Epithelial cell of proximal tubule (primary cell): ENCODE measurements around the gene TESPA1. TPM values are rescaled to one million over a fixed set of nuclear protein-coding genes. Genes with fewer than 3 reads are reported as not detected.

Source experiments
- DNase-seq: peaks from one replicate; pipeline ENCODE4 v3.0.0-alpha.2; 2011; ENCODE audit warnings: low read depth
- H3K4me3 ChIP-seq: 2 replicates; pipeline ENCODE4 v1.5.1; 2011; ENCODE audit warnings: low read depth, mild to moderate bottlenecking, low read length
- total RNA-seq: library from RNA; depleted of rRNA; stranded (reverse); fragments of >200 nt; gene quantifications from 2 replicates; pipeline ENCODE4 v1.2.3, GENCODE V29; 2015
- TF ChIP-seq, protein P1 (sequence below): conservative IDR thresholded peaks from 2 replicates; pipeline ENCODE4 v1.5.1; 2012; ENCODE audit warnings: low read depth, mild to moderate bottlenecking, low read length

The TESPA1 gene, protein sequence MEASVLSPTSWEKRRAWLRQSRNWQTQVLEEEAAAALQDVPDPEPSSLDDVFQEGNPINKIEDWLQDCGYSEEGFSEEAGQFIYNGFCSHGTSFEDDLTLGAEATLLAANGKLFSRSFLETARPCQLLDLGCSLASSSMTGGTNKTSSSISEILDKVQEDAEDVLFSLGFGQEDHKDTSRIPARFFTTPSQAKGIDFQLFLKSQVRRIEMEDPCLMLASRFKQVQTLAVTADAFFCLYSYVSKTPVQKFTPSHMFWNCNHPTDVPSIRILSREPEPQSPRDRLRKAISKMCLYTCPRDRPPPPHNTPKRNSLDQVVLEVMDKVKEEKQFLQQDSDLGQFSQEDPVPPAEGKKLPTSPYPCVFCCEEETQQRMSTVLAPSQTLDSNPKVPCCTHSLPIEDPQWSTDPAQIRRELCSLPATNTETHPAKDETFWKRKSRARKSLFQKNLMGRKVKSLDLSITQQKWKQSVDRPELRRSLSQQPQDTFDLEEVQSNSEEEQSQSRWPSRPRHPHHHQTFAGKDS
- not detected in 2 replicates for total RNA-seq

DNA sequence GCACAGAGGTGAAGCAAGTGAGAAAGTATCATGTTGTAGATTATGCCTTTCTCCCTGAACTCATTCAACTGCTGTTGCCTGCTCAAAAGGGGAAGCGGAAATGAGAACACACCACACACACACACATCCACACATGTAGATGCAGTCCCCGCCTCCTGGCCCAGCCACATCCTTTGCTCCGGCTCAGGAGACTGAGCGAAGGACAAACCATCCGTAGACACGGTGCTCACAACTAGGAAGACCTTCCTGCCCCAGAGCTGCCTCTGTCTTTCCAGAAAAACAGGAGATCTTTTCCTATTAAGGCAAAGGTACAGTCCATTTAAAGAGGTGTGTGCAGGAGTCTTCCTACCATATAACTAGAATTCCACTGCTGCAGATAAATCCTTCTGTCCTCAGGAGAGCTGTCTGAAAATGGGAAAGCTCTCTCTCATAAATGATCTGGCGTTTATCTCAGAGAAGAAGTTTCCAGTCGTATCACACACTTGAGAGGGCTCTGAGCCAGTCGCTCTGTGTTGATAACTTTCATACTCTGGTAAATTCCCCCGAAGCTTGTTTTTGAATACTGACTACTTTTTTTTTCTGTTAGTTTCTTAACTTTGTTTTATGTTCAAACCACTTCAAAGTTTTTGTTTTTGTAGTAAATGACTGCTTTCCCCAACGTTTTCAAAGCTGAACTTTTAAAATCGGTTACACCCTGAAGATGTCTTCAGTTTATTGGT is at the start of gene TESPA1:
Gene TESPA1 (minus strand): TSS at position 105 of the 719 bp plus-strand sequence. CDS start 10,200 bp downstream, outside the sequence.
- TF ChIP-seq, protein P1, sequence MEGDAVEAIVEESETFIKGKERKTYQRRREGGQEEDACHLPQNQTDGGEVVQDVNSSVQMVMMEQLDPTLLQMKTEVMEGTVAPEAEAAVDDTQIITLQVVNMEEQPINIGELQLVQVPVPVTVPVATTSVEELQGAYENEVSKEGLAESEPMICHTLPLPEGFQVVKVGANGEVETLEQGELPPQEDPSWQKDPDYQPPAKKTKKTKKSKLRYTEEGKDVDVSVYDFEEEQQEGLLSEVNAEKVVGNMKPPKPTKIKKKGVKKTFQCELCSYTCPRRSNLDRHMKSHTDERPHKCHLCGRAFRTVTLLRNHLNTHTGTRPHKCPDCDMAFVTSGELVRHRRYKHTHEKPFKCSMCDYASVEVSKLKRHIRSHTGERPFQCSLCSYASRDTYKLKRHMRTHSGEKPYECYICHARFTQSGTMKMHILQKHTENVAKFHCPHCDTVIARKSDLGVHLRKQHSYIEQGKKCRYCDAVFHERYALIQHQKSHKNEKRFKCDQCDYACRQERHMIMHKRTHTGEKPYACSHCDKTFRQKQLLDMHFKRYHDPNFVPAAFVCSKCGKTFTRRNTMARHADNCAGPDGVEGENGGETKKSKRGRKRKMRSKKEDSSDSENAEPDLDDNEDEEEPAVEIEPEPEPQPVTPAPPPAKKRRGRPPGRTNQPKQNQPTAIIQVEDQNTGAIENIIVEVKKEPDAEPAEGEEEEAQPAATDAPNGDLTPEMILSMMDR = no peak
- DNase-seq = no peak
- H3K4me3 ChIP-seq = no peak within 1 kb of the TSS

GRCh38 chr12:55034218-55034617 is 49.7 kb upstream of the TESPA1 start:
- H3K4me3 ChIP-seq = no peak overlapping the region
- TF ChIP-seq, protein P1 = no peak
- no peak for DNase-seq

DNA sequence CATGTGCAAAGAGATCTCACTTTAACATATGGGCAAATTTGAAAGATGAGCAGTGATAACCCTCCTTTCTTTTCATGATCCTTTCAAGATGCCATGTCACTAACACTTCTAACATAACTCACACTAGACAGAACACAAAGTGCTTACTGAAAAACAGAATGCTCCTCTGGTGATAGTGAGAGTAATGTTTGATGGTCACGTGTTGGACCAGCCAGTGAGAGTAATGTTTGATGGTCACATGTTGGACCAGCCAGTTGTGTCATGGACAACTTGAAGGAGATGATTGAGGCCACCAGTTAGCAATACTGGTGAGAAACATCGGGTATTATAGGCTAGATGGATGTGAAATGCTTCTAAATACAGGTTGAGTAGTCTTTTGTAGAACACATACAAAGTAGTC is 40.9 kb upstream of the TESPA1 start:
- TF ChIP-seq, protein P1 = no peak
- H3K4me3 ChIP-seq = no peak overlapping the region
- DNase-seq = no peak

- no peak overlapping the region for H3K4me3 ChIP-seq
- TF ChIP-seq, protein P1 = no peak
- DNase-seq = peak; percentile 30
Observed at GRCh38 chr12:55024575-55024974, 40.0 kb upstream of the TESPA1 start.

DNA sequence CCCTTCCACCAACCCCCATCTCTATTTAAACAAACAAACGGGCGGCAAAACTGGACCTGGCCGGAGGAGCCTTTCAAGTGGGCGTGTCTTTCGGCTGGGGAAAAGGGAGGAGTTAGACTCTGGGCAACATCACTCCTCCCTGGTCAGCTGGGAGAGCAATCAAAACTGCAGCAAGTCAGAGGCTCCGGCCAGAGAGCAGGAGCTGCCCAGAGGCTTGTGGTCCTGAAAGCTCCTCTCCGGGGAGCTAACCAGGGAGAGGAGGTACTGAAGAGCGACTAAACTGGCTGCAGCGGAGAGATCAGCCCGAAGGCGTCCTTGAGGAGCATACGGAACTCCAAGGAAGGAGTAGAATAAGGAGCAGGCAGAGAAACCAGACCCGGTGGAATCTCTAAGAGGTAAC is 35.2 kb upstream of the TESPA1 start, which contains the start of gene NEUROD4:
Gene NEUROD4 (plus strand): TSS at position 191 of the 400 bp plus-strand sequence. CDS start 6,466 bp downstream, outside the sequence.
- no peak within 1 kb of the TSS for H3K4me3 ChIP-seq
- TF ChIP-seq, protein P1 = no peak
- peak; percentile 29 for DNase-seq

- no peak for DNase-seq
- TF ChIP-seq, protein P1 = no peak
- H3K4me3 ChIP-seq = no peak overlapping the region
Observed at GRCh38 chr12:55017416-55017925, 32.9 kb upstream of the TESPA1 start.
